H1 (cell line): Measurements from ENCODE around the gene USB1. TPM values are rescaled to one million over a fixed set of nuclear protein-coding genes. Genes with fewer than 3 reads are reported as not detected.

Experiments
- CTCF ChIA-PET: fragments of 300-600 bp; sonication (Branson Sonifier 250); formaldehyde crosslinking; loops from one replicate; lab custom pipeline; 2021; ENCODE audit not compliant: partially characterized antibody; lab: Charles Lee
- POLR2A ChIA-PET: fragments of 300-600 bp; sonication (Branson Sonifier 250); formaldehyde crosslinking; loops from one replicate; lab custom pipeline; 2021; ENCODE audit warnings: inconsistent platforms; ENCODE audit not compliant: partially characterized antibody; lab: Charles Lee
- DNase-seq, 2 experiments: peaks; one replicate each; pipeline versions ENCODE4 v3.0.0 to v3.0.0-alpha.2; 2010 to 2022; ENCODE audit warnings: low spot score in 2 of 2, low read depth in 1 of 2, mixed read lengths in 1 of 2
- FAIRE-seq: peaks from 2 replicates; lab custom pipeline; 2011; peaks lifted over from hg19 to GRCh38; lab: Jason Lieb, UNC
- H2AFZ ChIP-seq: 2 replicates; pipeline ENCODE4 v1.8.1; 2012; ENCODE audit warnings: low read length, inconsistent platforms
- H2AK5ac ChIP-seq: 2 replicates; pipeline ENCODE4 v1.6.1; 2013; ENCODE audit warnings: low read depth, low read length
- H2BK120ac ChIP-seq: replicated peaks from 2 replicates; pipeline ENCODE3; 2013; ENCODE audit warnings: low read depth, low read length, inconsistent platforms
- H2BK12ac ChIP-seq: 2 replicates; pipeline ENCODE4 v1.6.1; 2013; ENCODE audit warnings: low read depth, low read length
- H2BK15ac ChIP-seq: 2 replicates; pipeline ENCODE4 v1.6.1; 2013; ENCODE audit warnings: low read length
- H2BK20ac ChIP-seq: 2 replicates; pipeline ENCODE4 v1.6.1; 2013; ENCODE audit warnings: low read length
- H2BK5ac ChIP-seq: 2 replicates; pipeline ENCODE4 v1.6.1; 2013; ENCODE audit warnings: low read depth, low read length
- H3K14ac ChIP-seq: 2 replicates; pipeline ENCODE4 v1.6.1; 2013; ENCODE audit warnings: inconsistent platforms; ENCODE audit not compliant: insufficient read length
- H3K18ac ChIP-seq: 2 replicates; pipeline ENCODE4 v1.6.1; 2013; ENCODE audit warnings: low read length; ENCODE audit errors: extremely low read depth
- H3K23ac ChIP-seq: 2 replicates; pipeline ENCODE4 v1.6.1; 2013; ENCODE audit warnings: inconsistent platforms; ENCODE audit not compliant: insufficient read length
- H3K23me2 ChIP-seq: 2 replicates; pipeline ENCODE4 v1.6.1; 2013; ENCODE audit warnings: low read depth, low read length
- H3K27ac ChIP-seq: 2 replicates; pipeline ENCODE4 v1.6.1; 2011; ENCODE audit warnings: low read depth, low read length, inconsistent platforms
- H3K27me3 ChIP-seq, 4 experiments: replicated peaks in 1 of 4; 1 replicate in 1 of 4; 2 replicates in 3 of 4; pipeline versions ENCODE4 v1.6.1 to v1.8.1; 2011 to 2013; ENCODE audit warnings: low read length in 3 of 4, mild to moderate bottlenecking in 3 of 4, inconsistent platforms in 2 of 4, mixed read lengths in 2 of 4, moderate library complexity in 1 of 4; ENCODE audit not compliant: control insufficient read depth in 3 of 4, insufficient read depth in 3 of 4; ENCODE audit errors: extremely low read depth in 1 of 4
- H3K36me3 ChIP-seq, 4 experiments: 2 replicates each; pipeline versions ENCODE4 v1.6.1 to v1.8.1; 2011 to 2013; ENCODE audit warnings: mild to moderate bottlenecking in 4 of 4, low read length in 3 of 4, moderate library complexity in 2 of 4, control low read depth in 1 of 4, inconsistent platforms in 1 of 4; ENCODE audit not compliant: insufficient read depth in 4 of 4, control insufficient read depth in 2 of 4
- H3K4ac ChIP-seq: replicated peaks from 2 replicates; pipeline ENCODE3; 2013; ENCODE audit warnings: low read length, low read depth, mixed read lengths, inconsistent platforms; ENCODE audit not compliant: insufficient read length
- H3K4me1 ChIP-seq, 4 experiments: replicated peaks in 1 of 4; 1 replicate in 1 of 4; 2 replicates in 3 of 4; pipeline versions ENCODE4 v1.6.1 to v1.8.1; 2011 to 2013; ENCODE audit warnings: low read length in 3 of 4, inconsistent platforms in 2 of 4, mixed read lengths in 1 of 4; ENCODE audit not compliant: insufficient read depth in 4 of 4, control insufficient read depth in 3 of 4
- H3K4me2 ChIP-seq, 2 experiments: 2 replicates each; pipeline versions ENCODE4 v1.6.1 to v1.8.1; 2011 to 2013; ENCODE audit warnings: low read depth in 2 of 2, low read length in 2 of 2, control low read depth in 1 of 2, inconsistent platforms in 1 of 2, mild to moderate bottlenecking in 1 of 2; ENCODE audit not compliant: insufficient read depth in 1 of 2
- H3K4me3 ChIP-seq, 4 experiments: fragments of 200-600, 300-600 bp in 1 of 4; sonication (generic), shearing (Covaris generic), sonication (Bioruptor Twin) in 1 of 4; 2 replicates each; pipeline versions ENCODE4 v1.5.1 to v1.8.1; 2011 to 2016; ENCODE audit warnings: low read length in 4 of 4, low read depth in 3 of 4, control low read depth in 2 of 4, inconsistent platforms in 2 of 4, mild to moderate bottlenecking in 2 of 4, mixed read lengths in 1 of 4, moderate library complexity in 1 of 4; ENCODE audit not compliant: insufficient read depth in 2 of 4; ENCODE audit errors: extremely low read depth in 1 of 4
- H3K56ac ChIP-seq: replicated peaks from 2 replicates; pipeline ENCODE3; 2013; ENCODE audit warnings: low read depth, mild to moderate bottlenecking, mixed read lengths, low read length, inconsistent platforms; ENCODE audit not compliant: insufficient read length
- H3K79me1 ChIP-seq: 2 replicates; pipeline ENCODE4 v1.6.1; 2013; ENCODE audit warnings: low read depth, low read length, control low read depth
- H3K79me2 ChIP-seq, 2 experiments: 2 replicates each; pipeline versions ENCODE4 v1.6.1 to v1.8.1; 2012 to 2013; ENCODE audit warnings: low read length in 2 of 2, mild to moderate bottlenecking in 2 of 2, inconsistent platforms in 1 of 2; ENCODE audit not compliant: insufficient read depth in 2 of 2, control insufficient read depth in 1 of 2
- H3K9ac ChIP-seq, 4 experiments: replicated peaks in 1 of 4; 1 replicate in 1 of 4; 2 replicates in 3 of 4; pipeline versions ENCODE4 v1.6.1 to v1.8.1; 2011 to 2013; ENCODE audit warnings: low read depth in 3 of 4, low read length in 3 of 4, control low read depth in 2 of 4, mild to moderate bottlenecking in 2 of 4, moderate library complexity in 2 of 4, inconsistent platforms in 1 of 4; ENCODE audit errors: extremely low read depth in 1 of 4
- H3K9me3 ChIP-seq, 2 experiments: 2 replicates each; pipeline versions ENCODE4 v1.6.1 to v1.8.1; 2012 to 2013; ENCODE audit warnings: mild to moderate bottlenecking in 2 of 2, moderate library complexity in 2 of 2, control low read depth in 1 of 2, inconsistent platforms in 1 of 2, low read depth in 1 of 2, low read length in 1 of 2, mixed read lengths in 1 of 2; ENCODE audit not compliant: insufficient read depth in 2 of 2
- H4K20me1 ChIP-seq, 2 experiments: replicated peaks in 1 of 2; 2 replicates each; pipeline versions ENCODE3 to v1.8.1; 2011 to 2013; ENCODE audit warnings: inconsistent platforms in 2 of 2, low read length in 2 of 2, mild to moderate bottlenecking in 1 of 2; ENCODE audit not compliant: insufficient read depth in 2 of 2, control insufficient read depth in 1 of 2
- H4K5ac ChIP-seq: 2 replicates; pipeline ENCODE4 v1.6.1; 2013; ENCODE audit warnings: low read length, low read depth, mixed read lengths, inconsistent platforms; ENCODE audit not compliant: insufficient read length
- H4K8ac ChIP-seq: 2 replicates; pipeline ENCODE4 v1.8.0; 2013; ENCODE audit warnings: mild to moderate bottlenecking, moderate library complexity, low read length, inconsistent platforms; ENCODE audit not compliant: insufficient read depth; ENCODE audit errors: extremely low read depth
- H4K91ac ChIP-seq: replicated peaks from 2 replicates; pipeline ENCODE3; 2013; ENCODE audit warnings: low read length, mixed read lengths, inconsistent platforms; ENCODE audit not compliant: insufficient read length
- BRCA1 ChIP-seq: IDR thresholded peaks from 2 replicates; pipeline ENCODE4 v1.6.1; 2012; ENCODE audit warnings: low read depth, low read length, improper control_type of control experiment
- CBX5 ChIP-seq: fragments of 300-800, 300-1000 bp; sonication (generic); IDR thresholded peaks from 2 replicates; pipeline ENCODE4 v1.7.1; 2016; ENCODE audit warnings: antibody characterized with exemption, low read length, low read depth
- CTCF ChIP-seq, 3 experiments: IDR thresholded peaks; 1 replicate in 2 of 3; 2 replicates in 1 of 3; pipeline versions ENCODE4 v1.5.1 to v1.6.1; 2011; ENCODE audit warnings: low read length in 3 of 3, mild to moderate bottlenecking in 3 of 3, inconsistent platforms in 2 of 3, low read depth in 1 of 3, moderate library complexity in 1 of 3; ENCODE audit not compliant: insufficient read depth in 1 of 3; ENCODE audit errors: control extremely low read depth in 1 of 3
- FOSL1 ChIP-seq: IDR thresholded peaks from 2 replicates; pipeline ENCODE4 v1.6.1; 2011; ENCODE audit warnings: mild to moderate bottlenecking, low read depth, low read length, moderate library complexity; ENCODE audit not compliant: insufficient read depth
- HDAC2 ChIP-seq, 2 experiments: fragments of 300-600 bp in 1 of 2; sonication (generic) in 1 of 2; IDR thresholded peaks; 2 replicates each; pipeline ENCODE4 v1.6.1; 2011 to 2012; ENCODE audit warnings: low read depth in 2 of 2, low read length in 2 of 2, mild to moderate bottlenecking in 2 of 2, moderate library complexity in 2 of 2, borderline replicate concordance in 1 of 2, inconsistent platforms in 1 of 2
- KDM1A ChIP-seq: fragments of 200-600, 300-600 bp; sonication (generic); IDR thresholded peaks from 2 replicates; pipeline ENCODE4 v1.7.1; 2016; ENCODE audit warnings: mild to moderate bottlenecking, low read length, borderline replicate concordance
- RFX5 ChIP-seq: IDR thresholded peaks from 2 replicates; pipeline ENCODE4 v1.6.1; 2011; ENCODE audit warnings: low read depth, low read length, improper control_type of control experiment, borderline replicate concordance
- SIN3A ChIP-seq, 2 experiments: IDR thresholded peaks in 1 of 2; conservative IDR thresholded peaks in 1 of 2; 2 replicates each; pipeline ENCODE4 v1.6.1; 2011 to 2012; ENCODE audit warnings: low read length in 2 of 2, improper control_type of control experiment in 1 of 2, low read depth in 1 of 2, mild to moderate bottlenecking in 1 of 2
- SIX5 ChIP-seq: IDR thresholded peaks from 2 replicates; pipeline ENCODE4 v1.6.1; 2011; ENCODE audit warnings: mild to moderate bottlenecking, low read depth, low read length
- SP2 ChIP-seq: IDR thresholded peaks from 2 replicates; pipeline ENCODE4 v1.6.1; 2012; ENCODE audit warnings: mild to moderate bottlenecking, low read length, inconsistent platforms
- ZNF274 ChIP-seq: IDR thresholded peaks from 2 replicates; pipeline ENCODE4 v1.7.0; 2012; ENCODE audit warnings: low read length, borderline replicate concordance; ENCODE audit errors: extremely low read depth
- WGBS, 2 experiments: shearing (Covaris generic) in 1 of 2; methylation state at CpG; one replicate each; pipeline versions ENCODE4 v1.1.6 to v1.1.7; 2013 to 2015; ENCODE audit warnings: low lambda C conversion rate in 2 of 2, mixed read lengths in 2 of 2, inconsistent platforms in 1 of 2, low coverage in 1 of 2, missing lambda C conversion rate in 1 of 2; ENCODE audit not compliant: insufficient replicate concordance in 2 of 2, insufficient coverage in 1 of 2, insufficient read length in 1 of 2; ENCODE audit errors: extremely low coverage in 1 of 2, missing lambda C conversion rate in 1 of 2; 5-methylcytosine and 5-hydroxymethylcytosine counted together
- polyA plus RNA-seq, 7 experiments: library from polyadenylated mRNA; depleted of rRNA in 3 of 7; stranded (reverse) in 5 of 7; unstranded in 2 of 7; fragments of >200 nt in 5 of 7; fragments of 200-250 nt in 2 of 7; gene quantifications; 1 replicate in 5 of 7; 2 replicates in 1 of 7; 4 replicates in 1 of 7; pipeline versions ENCODE4 v1.2.1 to v1.2.3, GENCODE V29; 2011 to 2013; ENCODE audit warnings: missing spikeins in 2 of 7, mixed read lengths in 2 of 7
- total RNA-seq: library from RNA; stranded (reverse); fragmentation: NEBNext Ultra II Directional; extraction: Animal tissue kit (Norgen Biotek cat#: 25700); gene quantifications from 2 replicates; pipeline ENCODE4 v1.2.1, GENCODE V29; 2021

The USB1 gene
- total and polyA plus RNA-seq, 2 of the 8 experiments (the other 6 are each of a cell fraction or from before 2014, with no cell fraction given): 65.4 to 75.9 TPM

- Histone ChIP-seq H4K20me1 (no peaks in the 10 kb centered on the region), H3K9me3 (no peaks in the 10 kb centered on the region), H3K27me3 (no peaks in the 10 kb centered on the region), H2BK5ac (no peak overlapping the region), H2BK120ac (no peak overlapping the region), H3K4me2 (no peak overlapping the region), H3K79me2 (no peaks in the 10 kb centered on the region), H3K27ac (no peak overlapping the region), H3K14ac (no peak overlapping the region), H2BK15ac (no peak overlapping the region), H2BK20ac (no peak overlapping the region), H2AFZ (no peak overlapping the region), H3K4ac (no peak overlapping the region), H3K18ac (no peak overlapping the region), H3K56ac (no peak overlapping the region), H3K4me1 (peaks cover 0 to 4% (median 2%) of the 10 kb centered on the region in 4 experiments; a peak in 3 of 7 replicates), H3K23me2 (no peaks in the 10 kb centered on the region), H3K23ac (no peak overlapping the region), H3K36me3 (no peaks in the 10 kb centered on the region), H3K79me1 (no peaks in the 10 kb centered on the region), H2BK12ac (no peak overlapping the region), H2AK5ac (no peak overlapping the region), H4K5ac (no peak overlapping the region), H4K91ac (no peak overlapping the region), H4K8ac (no peak overlapping the region), H3K9ac (no peak overlapping the region), H3K4me3 (no peak overlapping the region)
- DNase-seq (no peak), FAIRE-seq (no peak)
- 77% methylated on average over 3 of the region's 3 CpGs; no CpG with 5 or more reads in 1 of the 2 experiments for WGBS, 2 experiments
- CTCF ChIA-PET: interaction anchor here (0.7 to 2.1 kb wide), 7 partner anchors 9 to 65 kb away, joined by 3 to 12 read pairs (median 3); no protein-coding TSS in a partner anchor
- POLR2A ChIA-PET: interaction anchor here (0.8 kb wide), 1 partner anchor 11 kb away, joined by 3 read pairs; no protein-coding TSS in a partner anchor
- TF ChIP-seq BRCA1 (no peak), KDM1A (no peak), RFX5 (no peak), SIN3A (conservative IDR thresholded peaks at IDR 0.05 in 1 of 2, IDR thresholded peaks at IDR 0.05 in 1 of 2; ENCODE audit: low read depth in 1 of 2, low read length in 2 of 2) (no peak), SIX5 (no peak), FOSL1 (no peak), ZNF274 (no peak), CBX5 (no peak), HDAC2 (IDR thresholded peaks at IDR 0.05; ENCODE audit: borderline replicate concordance in 1 of 2, low read depth in 2 of 2, low read length in 2 of 2) (no peak), CTCF (IDR thresholded peaks at IDR 0.05; ENCODE audit: control extremely low read depth in 1 of 3, insufficient read depth in 1 of 3, low read depth in 1 of 3, low read length in 3 of 3) (no peak), SP2 (no peak)
Measured at GRCh38 chr16:58057784-58058183, 56.6 kb downstream of the USB1 start.
